Activated T-cell treated with anti-CD3 and anti-CD28 coated beads for 1 hour (primary cell): ENCODE data around the gene TTC5.
"Not testable (repeated sequence)": the region's sequence is repeated elsewhere in the genome, so short reads cannot be mapped to it uniquely, and the experiment has no call there.

ENCODE experiments used
- DNase-seq: peaks from one replicate; pipeline ENCODE4 v3.0.0-alpha.2; 2020; ENCODE audit warnings: low read depth

Gene TTC5

GRCh38 chr14:20302042-20302755 lies 3.6 kb downstream of the TTC5 start:
- DNase-seq, result no peak

- DNase-seq, result no peak
Measured at GRCh38 chr14:20295067-20295466, 10.7 kb downstream of the TTC5 start.

GRCh38 chr14:20294636-20295035 lies 11.1 kb downstream of the TTC5 start:
- no peak for DNase-seq

DNA sequence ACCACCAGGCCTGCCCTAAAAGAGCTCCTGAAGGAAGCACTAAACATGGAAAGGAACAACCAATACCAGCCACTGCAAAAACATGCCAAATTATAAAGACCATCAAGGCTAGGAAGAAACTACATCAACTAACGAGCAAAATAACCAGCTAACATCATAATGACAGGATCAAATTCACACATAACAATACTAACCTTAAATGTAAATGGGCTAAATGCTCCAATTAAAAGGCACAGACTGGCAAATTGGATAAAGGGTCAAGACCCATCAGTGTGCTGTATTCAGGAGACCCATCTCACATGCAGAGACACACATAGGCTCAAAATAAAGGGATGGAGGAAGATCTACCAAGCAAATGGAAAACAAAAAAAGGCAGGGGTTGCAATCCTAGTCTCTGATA lies 23.8 kb downstream of the TTC5 start:
- DNase-seq, result not testable (repeated sequence)

DNA sequence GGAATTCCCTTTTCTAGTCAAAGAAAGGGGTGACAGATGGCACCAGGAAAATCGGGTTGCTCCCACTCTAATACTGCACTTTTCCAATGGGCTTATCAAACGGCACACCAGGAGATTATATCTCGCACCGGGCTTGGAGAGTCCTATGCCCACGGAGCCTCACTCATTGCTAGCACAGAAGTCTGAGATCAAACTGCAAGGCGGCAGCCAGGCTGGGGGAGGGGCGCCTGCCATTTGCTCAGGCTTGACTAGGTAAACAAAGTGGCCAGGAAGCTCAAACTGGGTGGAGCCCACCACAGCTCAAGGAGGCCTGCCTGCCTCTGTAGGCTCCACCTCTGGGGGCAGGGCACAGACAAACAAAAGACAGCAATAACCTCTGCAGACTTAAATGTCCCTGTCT lies 25.5 kb downstream of the TTC5 start:
- not testable (repeated sequence) for DNase-seq

GRCh38 chr14:20278414-20278813 lies 27.3 kb downstream of the TTC5 start:
- DNase-seq, result no peak

- DNase-seq, result no peak
Measured at GRCh38 chr14:20277409-20277808, 28.3 kb downstream of the TTC5 start.

- DNase-seq, result no peak
Measured at GRCh38 chr14:20274062-20274461, 31.7 kb downstream of the TTC5 start.

DNA sequence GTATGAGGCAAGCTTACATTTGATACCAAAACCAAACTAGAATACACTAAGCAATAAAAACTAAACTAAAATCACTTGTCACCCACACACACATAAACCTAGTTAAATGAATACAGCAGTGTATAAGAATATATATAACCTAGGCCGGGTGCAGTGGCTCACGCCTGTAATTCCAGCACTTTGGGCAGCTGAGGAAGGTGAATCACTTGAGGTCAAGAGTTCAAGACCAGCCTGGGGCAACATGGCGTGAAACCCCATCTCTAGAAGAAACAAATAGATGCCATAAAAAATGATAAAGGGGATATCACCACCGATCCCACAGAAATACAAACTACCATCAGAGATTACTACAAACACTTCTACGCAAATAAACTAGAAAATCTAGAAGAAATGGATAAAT lies 41.4 kb downstream of the TTC5 start:
- DNase-seq, result not testable (repeated sequence)

DNA sequence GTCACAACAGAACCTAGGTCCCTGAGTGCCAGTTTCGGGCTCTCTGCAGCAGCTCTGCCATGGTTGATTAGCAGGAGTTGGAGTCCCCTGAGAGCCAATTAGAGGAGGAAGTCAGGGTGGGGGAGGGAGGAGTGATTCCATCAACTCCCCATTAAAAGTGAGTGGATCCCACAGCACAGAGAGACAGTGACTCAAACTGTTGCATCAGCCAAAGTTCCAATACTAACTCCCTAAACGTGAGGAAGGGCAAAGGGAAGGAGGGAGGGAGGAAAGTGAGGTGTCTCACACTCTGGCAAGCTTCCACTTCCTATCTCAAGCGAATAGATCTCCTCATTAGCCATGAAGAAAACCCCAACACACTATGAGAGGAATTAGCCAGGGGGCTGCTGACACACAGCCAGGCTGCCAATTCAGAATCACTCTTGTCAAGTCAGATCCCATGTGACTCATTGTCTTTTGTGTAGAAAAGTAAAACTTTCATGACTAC lies 43.1 kb downstream of the TTC5 start:
- no peak for DNase-seq

GRCh38 chr14:20247646-20248246 lies 58.0 kb downstream of the TTC5 start:
- DNase-seq, result no peak
